B cell (primary cell): Measurements from ENCODE around the gene ITGB2. TPM values are rescaled to one million over a fixed set of nuclear protein-coding genes. Genes with fewer than 3 reads are reported as not detected.

Source experiments
- ATAC-seq: fragments of 200-7000 bp; cut with Tn5 transposase; one replicate; pipeline ENCODE4 v1.10.0; 2021; ENCODE audit warnings: low read depth, mild to moderate bottlenecking, moderate number of reproducible peaks, moderate library complexity
- CTCF ChIA-PET: fragments of 350-600 bp; sonication (Branson Sonifier 250); formaldehyde crosslinking; loops from one replicate; lab custom pipeline; 2021; ENCODE audit warnings: antibody characterized with exemption, inconsistent platforms; lab: Charles Lee
- POLR2A ChIA-PET: fragments of 350-600 bp; sonication (Branson Sonifier 250); formaldehyde crosslinking; loops from one replicate; lab custom pipeline; 2021; ENCODE audit warnings: antibody characterized with exemption; lab: Charles Lee
- DNase-seq: peaks from one replicate; pipeline ENCODE4 v3.0.0; 2013
- H2AFZ ChIP-seq: 2 replicates; pipeline ENCODE4 v1.6.1; 2012; ENCODE audit warnings: mild to moderate bottlenecking, low read depth, low read length; ENCODE audit not compliant: insufficient read depth, poor library complexity, severe bottlenecking
- H3K27ac ChIP-seq, 2 donors: 1 replicate in 1 of 2; 2 replicates in 1 of 2; pipeline ENCODE4 v1.5.1; 2012 to 2013; ENCODE audit warnings: low read length in 2 of 2, mild to moderate bottlenecking in 2 of 2, moderate library complexity in 1 of 2
- H3K27me3 ChIP-seq, 4 experiments: fragments of 200-600 bp in 1 of 4; sonication (generic) in 1 of 4; replicated peaks in 1 of 4; 1 replicate in 2 of 4; 2 replicates in 2 of 4; pipeline versions ENCODE4 v1.6.1 to v1.7.0; 2013 to 2016; ENCODE audit warnings: low read length in 3 of 4, mild to moderate bottlenecking in 2 of 4, mixed read lengths in 1 of 4, moderate library complexity in 1 of 4; ENCODE audit not compliant: insufficient read depth in 4 of 4, control insufficient read depth in 3 of 4; ENCODE audit errors: control extremely low read depth in 1 of 4
- H3K36me3 ChIP-seq, 2 experiments: replicated peaks in 1 of 2; 1 replicate in 1 of 2; 2 replicates in 1 of 2; pipeline versions ENCODE4 v1.6.1 to v1.7.1; 2013; ENCODE audit warnings: low read length in 1 of 2; ENCODE audit not compliant: insufficient read depth in 2 of 2, control insufficient read depth in 1 of 2; ENCODE audit errors: control extremely low read depth in 1 of 2, extremely low read depth in 1 of 2
- H3K4me1 ChIP-seq, 2 donors: fragments of 200-600 bp in 1 of 2; sonication (generic) in 1 of 2; 1 replicate in 1 of 2; 2 replicates in 1 of 2; pipeline versions ENCODE4 v1.5.1 to v1.6.1; 2013 to 2017; ENCODE audit warnings: low read length in 2 of 2; ENCODE audit not compliant: control insufficient read depth in 2 of 2, insufficient read depth in 2 of 2
- H3K4me2 ChIP-seq: replicated peaks from 2 replicates; pipeline ENCODE3; 2012; ENCODE audit warnings: mild to moderate bottlenecking, low read depth, low read length; ENCODE audit not compliant: poor library complexity, severe bottlenecking
- H3K4me3 ChIP-seq, 5 experiments: fragments of 200-600 bp in 1 of 5; sonication (generic) in 1 of 5; 1 replicate in 3 of 5; 2 replicates in 2 of 5; pipeline versions ENCODE4 v1.5.1 to v1.7.0; 2011 to 2016; ENCODE audit warnings: low read length in 4 of 5, mild to moderate bottlenecking in 4 of 5, low read depth in 2 of 5, control low read depth in 1 of 5, moderate library complexity in 1 of 5; ENCODE audit not compliant: insufficient read depth in 1 of 5; ENCODE audit errors: control extremely low read depth in 1 of 5, extremely low read depth in 1 of 5
- H3K79me2 ChIP-seq: fragments of 200-600 bp; sonication (generic); one replicate; pipeline ENCODE4 v1.6.0; 2016; ENCODE audit warnings: low read length; ENCODE audit not compliant: control insufficient read depth, insufficient read depth
- H3K9ac ChIP-seq: fragments of 200-600 bp; sonication (generic); 2 replicates; pipeline ENCODE4 v1.6.1; 2017; ENCODE audit warnings: mild to moderate bottlenecking, low read length, moderate library complexity
- H3K9me3 ChIP-seq, 3 donors: one replicate each; pipeline versions ENCODE4 v1.6.1 to v1.7.1; 2013; ENCODE audit warnings: low read length in 2 of 3; ENCODE audit not compliant: control insufficient read depth in 2 of 3, insufficient read depth in 1 of 3; ENCODE audit errors: control extremely low read depth in 1 of 3
- H4K20me1 ChIP-seq: 2 replicates; pipeline ENCODE4 v1.6.0; 2012; ENCODE audit warnings: mild to moderate bottlenecking, low read length; ENCODE audit not compliant: insufficient read depth, control insufficient read depth, poor library complexity, severe bottlenecking
- H3K27ac Mint-ChIP-seq: one replicate; pipeline ENCODE4 v1.8.0; 2021; ENCODE audit warnings: mixed read lengths
- H3K27me3 Mint-ChIP-seq: one replicate; pipeline ENCODE4 v1.8.0; 2021; ENCODE audit warnings: mixed read lengths
- H3K4me1 Mint-ChIP-seq: one replicate; pipeline ENCODE4 v1.8.0; 2021; ENCODE audit warnings: mixed read lengths
- H3K4me3 Mint-ChIP-seq: one replicate; pipeline ENCODE4 v1.8.0; 2021; ENCODE audit warnings: mixed read lengths
- H3K9me3 Mint-ChIP-seq: one replicate; pipeline ENCODE4 v1.8.0; 2022; ENCODE audit warnings: mixed read lengths; ENCODE audit not compliant: insufficient read depth
- CTCF ChIP-seq: fragments of 200-600 bp; IDR thresholded peaks from one replicate; pipeline ENCODE4 v1.8.0; 2022; ENCODE audit warnings: antibody characterized with exemption, mild to moderate bottlenecking
- EZH2 ChIP-seq: IDR thresholded peaks from 2 replicates; pipeline ENCODE4 v1.6.1; 2012; ENCODE audit warnings: borderline replicate concordance, low read depth, mild to moderate bottlenecking, moderate library complexity, low read length; ENCODE audit not compliant: insufficient read depth, poor library complexity, severe bottlenecking
- WGBS: methylation state at CpG from one replicate; pipeline ENCODE4 v1.1.5; 2013; ENCODE audit warnings: missing lambda C conversion rate; ENCODE audit not compliant: insufficient coverage; 5-methylcytosine and 5-hydroxymethylcytosine counted together
- intact Hi-C: fragments of 100-400 bp; cut with micrococcal nuclease; formaldehyde crosslinking; loops from one replicate; pipeline ENCODE4 v1.10.0; 2022
- polyA plus RNA-seq: library from polyadenylated mRNA; depleted of rRNA; stranded (reverse); fragments of >200 nt; gene quantifications from 2 replicates; pipeline ENCODE4 v1.2.3, GENCODE V29; 2012
- total RNA-seq, 2 donors: library from RNA; stranded (reverse); fragments of 120-200 nt in 1 of 2; gene quantifications; 1 replicate in 1 of 2; 2 replicates in 1 of 2; pipeline versions ENCODE4 v1.2.3 to v1.2.4, GENCODE V29; 2013 to 2022

The ITGB2 gene
- total and polyA plus RNA-seq, 2 donors (not counting 1 experiment from before 2014, with no cell fraction given): 102 to 368 TPM

- DNase-seq (peak; percentile 54), ATAC-seq (peak; percentile 31)
- Mint-ChIP-seq H3K4me3 (peak overlapping the region; percentile 61), H3K27ac (peak overlapping the region; percentile 32), H3K9me3 (no peaks in the 10 kb centered on the region), H3K4me1 (peaks cover 43% of the 10 kb centered on the region), H3K27me3 (no peaks in the 10 kb centered on the region)
- Histone ChIP-seq H4K20me1 (no peaks in the 10 kb centered on the region), H3K4me2 (peak overlapping the region; percentile 22), H3K27ac (peak overlapping the region in 1 of 2 donors; percentile 13), H3K4me1 (peaks cover 45 to 49% of the 10 kb centered on the region in 2 donors), H3K9ac (no peak overlapping the region), H3K27me3 (no peaks in the 10 kb centered on the region), H3K79me2 (no peaks in the 10 kb centered on the region), H2AFZ (no peak overlapping the region), H3K36me3 (peaks cover 0 to 10% of the 10 kb centered on the region in 2 experiments), H3K4me3 (no peak overlapping the region), H3K9me3 (no peaks in the 10 kb centered on the region)
- TF ChIP-seq CTCF (no peak), EZH2 (no peak)
- ChIA-PET POLR2A (no interaction called here), CTCF (interaction anchor here (1.0 to 2.6 kb wide), 4 partner anchors 11 to 218 kb away, joined by 3 to 8 read pairs (median 4); no protein-coding TSS in a partner anchor)
- 25% methylated on average over 6 of the region's 6 CpGs for WGBS
- intact Hi-C loops: no loop called here
Observed at GRCh38 chr21:44881198-44881872, 39.4 kb downstream of the ITGB2 start.
